ENCODE measurements around the gene WNT4. TPM values are rescaled to one million over a fixed set of nuclear protein-coding genes. Genes with fewer than 3 reads are reported as not detected.

WNT4 gene
- polyA plus RNA-seq, 3 donors = not detected

GRCh38 chr1:22158654-22159053, 15.8 kb upstream of the WNT4 start:
- Histone ChIP-seq H3K27me3 (ENCODE audit: control insufficient read depth in 2 of 2, insufficient read depth in 2 of 2, low read length in 2 of 2) (no peaks in the 10 kb centered on the region), H3K9ac (ENCODE audit: insufficient read depth, low read length, poor library complexity, severe bottlenecking) (no peak overlapping the region), H3K36me3 (replicated peaks in 1 of 2; ENCODE audit: control insufficient read depth in 1 of 2, insufficient read depth in 2 of 2, low read length in 2 of 2) (no peaks in the 10 kb centered on the region), H3K9me3 (replicated peaks in 1 of 2; ENCODE audit: control insufficient read depth in 1 of 2, insufficient read depth in 1 of 2, low read length in 2 of 2) (no peaks in the 10 kb centered on the region), H3K4me2 (replicated peaks; ENCODE audit: extremely low read depth, low read length, poor library complexity, severe bottlenecking) (no peak overlapping the region), H3K4me1 (ENCODE audit: control insufficient read depth in 1 of 2, insufficient read depth in 2 of 2, low read length in 2 of 2) (no peaks in the 10 kb centered on the region), H3K79me2 (ENCODE audit: insufficient read depth, low read length) (no peaks in the 10 kb centered on the region), H3K4me3 (replicated peaks in 1 of 3; ENCODE audit: low read depth in 2 of 3, low read length in 3 of 3) (no peak overlapping the region), H3K27ac (ENCODE audit: low read depth in 1 of 2, low read length in 2 of 2) (no peak overlapping the region), H4K20me1 (ENCODE audit: insufficient read depth, low read length) (no peaks in the 10 kb centered on the region), H2AFZ (ENCODE audit: insufficient read depth, low read depth, low read length, poor library complexity, severe bottlenecking) (no peak overlapping the region)
- Mint-ChIP-seq H3K36me3 (no peaks in the 10 kb centered on the region), H3K27me3 (ENCODE audit: low read depth in 3 of 3) (peaks cover 5 to 10% (median 10%) of the 10 kb centered on the region in 3 donors), H3K4me1 (no peaks in the 10 kb centered on the region), H3K4me3 (no peak overlapping the region), H3K9me3 (no peaks in the 10 kb centered on the region), H3K27ac (no peak overlapping the region)
- TF ChIP-seq, protein P1, sequence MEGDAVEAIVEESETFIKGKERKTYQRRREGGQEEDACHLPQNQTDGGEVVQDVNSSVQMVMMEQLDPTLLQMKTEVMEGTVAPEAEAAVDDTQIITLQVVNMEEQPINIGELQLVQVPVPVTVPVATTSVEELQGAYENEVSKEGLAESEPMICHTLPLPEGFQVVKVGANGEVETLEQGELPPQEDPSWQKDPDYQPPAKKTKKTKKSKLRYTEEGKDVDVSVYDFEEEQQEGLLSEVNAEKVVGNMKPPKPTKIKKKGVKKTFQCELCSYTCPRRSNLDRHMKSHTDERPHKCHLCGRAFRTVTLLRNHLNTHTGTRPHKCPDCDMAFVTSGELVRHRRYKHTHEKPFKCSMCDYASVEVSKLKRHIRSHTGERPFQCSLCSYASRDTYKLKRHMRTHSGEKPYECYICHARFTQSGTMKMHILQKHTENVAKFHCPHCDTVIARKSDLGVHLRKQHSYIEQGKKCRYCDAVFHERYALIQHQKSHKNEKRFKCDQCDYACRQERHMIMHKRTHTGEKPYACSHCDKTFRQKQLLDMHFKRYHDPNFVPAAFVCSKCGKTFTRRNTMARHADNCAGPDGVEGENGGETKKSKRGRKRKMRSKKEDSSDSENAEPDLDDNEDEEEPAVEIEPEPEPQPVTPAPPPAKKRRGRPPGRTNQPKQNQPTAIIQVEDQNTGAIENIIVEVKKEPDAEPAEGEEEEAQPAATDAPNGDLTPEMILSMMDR (IDR thresholded peaks at IDR 0.05) = no peak
- no peak for DNase-seq
- 98% methylated on average over 3 of the region's 4 CpGs for WGBS (ENCODE audit: insufficient coverage)
- intact Hi-C loops (cut with micrococcal nuclease) = no loop called here

GRCh38 chr1:22157359-22157966, 14.6 kb upstream of the WNT4 start:
- Histone ChIP-seq H3K79me2 (ENCODE audit: insufficient read depth, low read length) (no peaks in the 10 kb centered on the region), H3K27me3 (ENCODE audit: control insufficient read depth in 2 of 2, insufficient read depth in 2 of 2, low read length in 2 of 2) (no peaks in the 10 kb centered on the region), H4K20me1 (ENCODE audit: insufficient read depth, low read length) (no peaks in the 10 kb centered on the region), H2AFZ (ENCODE audit: insufficient read depth, low read depth, low read length, poor library complexity, severe bottlenecking) (no peak overlapping the region), H3K27ac (ENCODE audit: low read depth in 1 of 2, low read length in 2 of 2) (no peak overlapping the region), H3K9ac (ENCODE audit: insufficient read depth, low read length, poor library complexity, severe bottlenecking) (no peak overlapping the region), H3K4me1 (ENCODE audit: control insufficient read depth in 1 of 2, insufficient read depth in 2 of 2, low read length in 2 of 2) (no peaks in the 10 kb centered on the region), H3K4me3 (replicated peaks in 1 of 3; ENCODE audit: low read depth in 2 of 3, low read length in 3 of 3) (no peak overlapping the region), H3K4me2 (replicated peaks; ENCODE audit: extremely low read depth, low read length, poor library complexity, severe bottlenecking) (no peak overlapping the region), H3K9me3 (replicated peaks in 1 of 2; ENCODE audit: control insufficient read depth in 1 of 2, insufficient read depth in 1 of 2, low read length in 2 of 2) (no peaks in the 10 kb centered on the region), H3K36me3 (replicated peaks in 1 of 2; ENCODE audit: control insufficient read depth in 1 of 2, insufficient read depth in 2 of 2, low read length in 2 of 2) (no peaks in the 10 kb centered on the region)
- H3K4me1 Mint-ChIP-seq = no peaks in the 10 kb centered on the region
- DNase-seq = no peak
- H3K27ac Mint-ChIP-seq = no peak overlapping the region
- intact Hi-C loops (cut with micrococcal nuclease) = no loop called here
- H3K36me3 Mint-ChIP-seq = no peaks in the 10 kb centered on the region
- 97% methylated on average over 6 of the region's 9 CpGs for WGBS (ENCODE audit: insufficient coverage)
- no peak overlapping the region for H3K4me3 Mint-ChIP-seq
- TF ChIP-seq, protein P1 (IDR thresholded peaks at IDR 0.05) = no peak
- no peaks in the 10 kb centered on the region for H3K9me3 Mint-ChIP-seq
- peaks cover 5 to 13% (median 10%) of the 10 kb centered on the region in 3 donors for H3K27me3 Mint-ChIP-seq (ENCODE audit: low read depth in 3 of 3)
